SU-DHL-6 (cell line): ENCODE results near the gene VPS33A.
A peak's percentile ranks its signal among the peaks of the same experiment; 100 is the strongest.

Experiments
- H2AFZ ChIP-seq: fragments of 200-600 bp; sonication (generic); 2 replicates; pipeline ENCODE4 v1.6.1; 2014; ENCODE audit warnings: low read depth, mild to moderate bottlenecking, moderate library complexity, mixed read lengths, antibody characterized with exemption, low read length; ENCODE audit not compliant: severe bottlenecking
- H3F3A ChIP-seq: fragments of 200-600 bp; shearing (Covaris generic); 2 replicates; pipeline ENCODE4 v1.6.0; 2016; ENCODE audit warnings: antibody characterized with exemption, mild to moderate bottlenecking; ENCODE audit not compliant: insufficient read depth
- H3K27ac ChIP-seq: fragments of 200-600 bp; sonication (generic); 2 replicates; pipeline ENCODE4 v1.5.1; 2016; ENCODE audit warnings: low read depth, mild to moderate bottlenecking, low read length, moderate library complexity, mixed read lengths
- H3K27me3 ChIP-seq: fragments of 200-600 bp; sonication (generic), shearing (Covaris generic); 2 replicates; pipeline ENCODE4 v1.6.0; 2014; ENCODE audit warnings: mild to moderate bottlenecking, low read length
- H3K36me3 ChIP-seq: fragments of 200-600 bp; sonication (generic); 2 replicates; pipeline ENCODE4 v1.6.1; 2014; ENCODE audit warnings: mild to moderate bottlenecking, low read length, mixed read lengths
- H3K4me2 ChIP-seq: fragments of 300-600, 200-600 bp; shearing (Covaris generic), sonication (generic); 2 replicates; pipeline ENCODE4 v1.6.0; 2014; ENCODE audit warnings: low read length, low read depth, mild to moderate bottlenecking; ENCODE audit not compliant: poor library complexity, severe bottlenecking
- H3K4me3 ChIP-seq: fragments of 200-600 bp; sonication (generic); 2 replicates; pipeline ENCODE4 v1.5.1; 2014; ENCODE audit warnings: antibody characterized with exemption, low read length, mild to moderate bottlenecking, mixed read lengths; ENCODE audit not compliant: insufficient read depth, poor library complexity, severe bottlenecking
- H3K79me2 ChIP-seq: fragments of 200-600 bp; sonication (generic); 2 replicates; pipeline ENCODE4 v1.6.1; 2014; ENCODE audit warnings: mild to moderate bottlenecking, low read length, moderate library complexity; ENCODE audit not compliant: insufficient read depth
- H3K9ac ChIP-seq: fragments of 200-600 bp; sonication (generic); 2 replicates; pipeline ENCODE4 v1.7.0; 2014; ENCODE audit warnings: mild to moderate bottlenecking, low read length
- H3K9me2 ChIP-seq: fragments of 200-600 bp; sonication (generic); replicated peaks from 2 replicates; pipeline ENCODE4 v1.6.1; 2014; ENCODE audit warnings: low read length; ENCODE audit not compliant: insufficient read depth
- H3K9me3 ChIP-seq: fragments of 200-600 bp; sonication (generic); 2 replicates; pipeline ENCODE4 v1.6.1; 2014; ENCODE audit warnings: low read length, mixed read lengths; ENCODE audit not compliant: insufficient read depth
- H4K20me1 ChIP-seq: fragments of 200-600 bp; sonication (generic); 2 replicates; pipeline ENCODE4 v1.6.1; 2014; ENCODE audit warnings: low read depth, mild to moderate bottlenecking, antibody characterized with exemption, low read length, moderate library complexity, mixed read lengths
- EZH2phosphoT487 ChIP-seq: fragments of 200-600 bp; sonication (generic), shearing (Covaris generic); conservative IDR thresholded peaks from 2 replicates; pipeline ENCODE4 v1.6.1; 2018; ENCODE audit warnings: mild to moderate bottlenecking, antibody characterized with exemption, low read length, moderate library complexity, mixed read lengths
- TF ChIP-seq, protein P1 (sequence below): fragments of 200-600 bp; sonication (generic); IDR thresholded peaks from one replicate; pipeline ENCODE4 v1.5.1; 2017; ENCODE audit warnings: antibody characterized with exemption, mild to moderate bottlenecking, low read length, moderate library complexity; ENCODE audit not compliant: insufficient read depth, poor library complexity, severe bottlenecking

VPS33A gene

DNA sequence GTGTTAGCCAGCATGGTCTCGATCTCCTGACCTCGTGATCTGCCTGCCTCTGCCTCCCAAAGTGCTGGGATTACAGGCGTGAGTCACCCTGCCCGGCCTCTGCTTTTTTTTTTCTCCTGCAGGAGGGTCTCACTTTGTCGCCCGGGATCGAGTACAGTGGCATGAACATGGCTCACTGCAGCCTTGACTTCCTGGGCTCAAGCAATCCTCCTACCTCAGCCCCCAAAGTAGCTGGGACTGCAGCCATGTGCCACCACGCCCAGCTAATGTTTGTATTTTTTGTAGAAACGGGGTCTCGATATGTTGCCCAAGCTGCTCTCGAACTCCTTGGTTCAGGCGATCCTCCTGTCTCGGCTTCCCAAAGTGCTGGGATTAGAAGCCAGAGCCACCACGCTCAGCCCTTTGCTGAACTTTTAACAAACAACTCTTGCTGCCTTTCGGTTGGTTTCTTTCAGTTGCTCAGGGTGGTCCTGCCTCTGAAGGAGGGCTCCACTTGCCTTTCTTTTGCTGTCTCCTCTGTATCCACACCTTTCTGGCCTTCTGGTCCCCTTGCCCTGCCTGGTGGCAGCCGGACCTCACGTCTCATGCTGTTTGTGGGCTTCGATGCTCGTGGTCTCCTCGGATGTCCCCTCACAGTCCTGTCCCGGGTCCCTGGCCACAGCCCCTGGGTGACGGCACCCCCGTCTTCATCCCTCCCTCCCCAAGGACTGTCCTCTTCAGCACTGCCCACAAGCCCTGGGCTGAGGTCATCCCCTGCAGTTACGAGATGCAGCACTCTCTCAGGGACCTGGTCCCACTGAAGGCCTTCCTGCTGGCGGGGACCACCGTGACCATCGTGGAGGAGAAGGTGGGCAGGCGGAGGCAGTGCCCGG is 66.6 kb downstream of the VPS33A start:
- Histone ChIP-seq H3K27me3 (no peaks in the 10 kb centered on the region), H3K36me3 (no peaks in the 10 kb centered on the region), H2AFZ (no peak overlapping the region), H3F3A (no peaks in the 10 kb centered on the region; the same call in 1 of the 2 replicates), H3K9me3 (no peaks in the 10 kb centered on the region), H3K4me3 (no peak overlapping the region), H3K27ac (no peak overlapping the region), H3K4me2 (no peak overlapping the region), H3K9me2 (no peaks in the 10 kb centered on the region), H3K79me2 (no peaks in the 10 kb centered on the region), H3K9ac (no peak overlapping the region), H4K20me1 (no peaks in the 10 kb centered on the region)
- no peak for TF ChIP-seq EZH2phosphoT487
- TF ChIP-seq, protein P1, sequence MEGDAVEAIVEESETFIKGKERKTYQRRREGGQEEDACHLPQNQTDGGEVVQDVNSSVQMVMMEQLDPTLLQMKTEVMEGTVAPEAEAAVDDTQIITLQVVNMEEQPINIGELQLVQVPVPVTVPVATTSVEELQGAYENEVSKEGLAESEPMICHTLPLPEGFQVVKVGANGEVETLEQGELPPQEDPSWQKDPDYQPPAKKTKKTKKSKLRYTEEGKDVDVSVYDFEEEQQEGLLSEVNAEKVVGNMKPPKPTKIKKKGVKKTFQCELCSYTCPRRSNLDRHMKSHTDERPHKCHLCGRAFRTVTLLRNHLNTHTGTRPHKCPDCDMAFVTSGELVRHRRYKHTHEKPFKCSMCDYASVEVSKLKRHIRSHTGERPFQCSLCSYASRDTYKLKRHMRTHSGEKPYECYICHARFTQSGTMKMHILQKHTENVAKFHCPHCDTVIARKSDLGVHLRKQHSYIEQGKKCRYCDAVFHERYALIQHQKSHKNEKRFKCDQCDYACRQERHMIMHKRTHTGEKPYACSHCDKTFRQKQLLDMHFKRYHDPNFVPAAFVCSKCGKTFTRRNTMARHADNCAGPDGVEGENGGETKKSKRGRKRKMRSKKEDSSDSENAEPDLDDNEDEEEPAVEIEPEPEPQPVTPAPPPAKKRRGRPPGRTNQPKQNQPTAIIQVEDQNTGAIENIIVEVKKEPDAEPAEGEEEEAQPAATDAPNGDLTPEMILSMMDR = no peak

- Histone ChIP-seq H3K27ac (no peak overlapping the region), H3F3A (no peaks in the 10 kb centered on the region), H2AFZ (no peak overlapping the region), H3K9me3 (no peaks in the 10 kb centered on the region), H3K9ac (no peak overlapping the region), H3K4me2 (peak overlapping the region; percentile 12), H3K4me3 (no peak overlapping the region), H3K27me3 (no peaks in the 10 kb centered on the region), H3K79me2 (no peaks in the 10 kb centered on the region), H3K36me3 (no peaks in the 10 kb centered on the region), H3K9me2 (no peaks in the 10 kb centered on the region), H4K20me1 (no peaks in the 10 kb centered on the region)
- TF ChIP-seq EZH2phosphoT487 = no peak
- TF ChIP-seq, protein P1 = no peak
Measured at GRCh38 chr12:122197612-122197966, 68.7 kb downstream of the VPS33A start.

DNA sequence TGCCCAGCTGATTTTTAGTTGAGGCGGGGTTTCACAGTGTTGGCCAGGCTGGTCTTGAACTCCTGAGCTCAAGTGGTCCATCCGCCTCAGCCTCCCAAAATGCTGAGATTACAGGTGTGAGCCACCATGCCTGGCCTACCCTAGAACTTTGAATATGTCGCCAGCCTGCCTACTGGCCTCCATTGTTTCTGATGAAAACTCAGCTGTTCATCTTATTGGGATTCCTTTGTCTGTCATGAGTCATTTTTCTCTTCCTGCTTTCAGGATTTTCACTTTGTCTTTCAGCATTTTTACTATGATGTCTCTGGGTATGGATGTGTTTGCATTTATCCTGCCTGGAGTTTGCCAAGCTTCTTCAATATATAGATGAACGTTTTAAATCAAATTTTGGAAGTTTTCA is 70.9 kb downstream of the VPS33A start:
- H3K36me3 ChIP-seq = no peaks in the 10 kb centered on the region
- no peaks in the 10 kb centered on the region for H3K79me2 ChIP-seq
- no peaks in the 10 kb centered on the region for H4K20me1 ChIP-seq
- no peak overlapping the region for H3K27ac ChIP-seq
- no peak overlapping the region for H3K9ac ChIP-seq
- H3K27me3 ChIP-seq = no peaks in the 10 kb centered on the region
- no peak for TF ChIP-seq EZH2phosphoT487
- TF ChIP-seq, protein P1 = no peak
- no peaks in the 10 kb centered on the region for H3K9me3 ChIP-seq
- no peak overlapping the region for H3K4me2 ChIP-seq
- no peak overlapping the region for H3K4me3 ChIP-seq
- H3F3A ChIP-seq = no peaks in the 10 kb centered on the region
- H2AFZ ChIP-seq = no peak overlapping the region
- no peaks in the 10 kb centered on the region for H3K9me2 ChIP-seq
